ENCODE measurements around the gene MFAP5.

The MFAP5 gene, protein sequence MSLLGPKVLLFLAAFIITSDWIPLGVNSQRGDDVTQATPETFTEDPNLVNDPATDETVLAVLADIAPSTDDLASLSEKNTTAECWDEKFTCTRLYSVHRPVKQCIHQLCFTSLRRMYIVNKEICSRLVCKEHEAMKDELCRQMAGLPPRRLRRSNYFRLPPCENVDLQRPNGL

GRCh38 chr12:8662593-8662992, at the start of gene MFAP5:
MFAP5 (minus strand) TSS chr12:8662826; CDS start chr12:8662104, 722 bp downstream.
- no peak for DNase-seq

DNA sequence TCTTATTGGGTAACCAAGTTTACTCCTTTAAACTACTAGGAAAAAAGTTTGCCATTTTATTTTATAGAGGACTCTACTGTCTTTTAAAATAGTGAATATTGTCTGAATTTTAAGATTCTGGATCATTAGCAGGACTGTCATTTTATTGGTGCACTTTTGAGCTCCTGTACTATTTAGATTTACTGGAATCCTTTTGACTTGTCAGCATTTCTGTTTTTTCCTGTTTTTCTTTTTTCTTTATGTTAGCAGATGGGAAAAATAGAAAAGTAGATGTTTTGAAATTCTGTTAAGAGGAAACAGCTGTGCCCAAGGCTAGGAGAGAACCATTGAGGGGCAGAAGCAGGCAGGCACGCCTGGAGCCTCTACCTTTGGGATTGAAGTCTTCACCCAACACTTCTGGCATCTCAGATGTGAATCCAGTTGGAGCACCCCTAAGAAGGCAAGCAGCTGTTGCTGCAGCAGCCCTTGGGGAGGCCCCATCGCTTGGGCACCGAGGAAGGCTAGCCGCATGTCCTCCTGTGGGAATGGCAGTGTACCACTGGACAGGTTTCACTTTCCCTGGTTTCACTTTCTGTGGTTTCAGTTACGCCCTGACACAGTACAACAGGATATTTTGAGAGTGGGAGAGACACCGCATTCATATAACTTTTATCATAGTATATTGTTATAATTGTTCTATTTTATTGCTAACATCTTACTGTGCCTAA, 46.7 kb upstream of the MFAP5 start:
- no peak for DNase-seq

- no peak for DNase-seq
These were observed 39.5 kb upstream of the MFAP5 start for GRCh38 chr12:8702159-8702558.

DNA sequence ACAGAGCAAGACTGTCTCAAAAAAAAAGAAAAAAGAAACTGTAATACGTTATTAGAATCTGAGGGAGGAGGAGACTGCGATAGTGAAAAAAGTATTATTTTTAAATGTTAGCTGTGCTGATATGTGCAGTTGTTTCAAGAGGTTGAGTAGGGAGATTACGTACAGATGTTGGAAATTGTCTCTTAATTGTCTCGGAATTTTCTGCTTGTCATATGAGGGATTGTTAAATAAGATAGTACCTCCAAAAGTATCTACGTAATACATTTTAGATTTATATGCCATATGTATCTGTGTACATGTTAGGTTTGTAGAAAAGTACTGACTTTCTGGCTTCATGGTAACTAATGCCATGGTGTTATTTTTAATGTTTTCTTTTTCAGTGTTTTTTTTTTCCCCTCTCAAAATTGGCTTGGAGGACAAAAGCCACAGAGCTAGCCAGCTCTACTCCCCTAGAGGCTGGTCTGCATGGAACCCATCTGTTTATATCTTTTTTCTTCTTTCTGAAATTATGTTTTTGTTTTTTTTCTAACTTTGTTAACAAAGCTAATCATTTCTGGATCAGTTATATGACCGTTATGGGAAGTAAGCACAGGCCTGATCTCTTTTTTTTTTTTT, 38.5 kb upstream of the MFAP5 start:
- no peak for DNase-seq

DNA sequence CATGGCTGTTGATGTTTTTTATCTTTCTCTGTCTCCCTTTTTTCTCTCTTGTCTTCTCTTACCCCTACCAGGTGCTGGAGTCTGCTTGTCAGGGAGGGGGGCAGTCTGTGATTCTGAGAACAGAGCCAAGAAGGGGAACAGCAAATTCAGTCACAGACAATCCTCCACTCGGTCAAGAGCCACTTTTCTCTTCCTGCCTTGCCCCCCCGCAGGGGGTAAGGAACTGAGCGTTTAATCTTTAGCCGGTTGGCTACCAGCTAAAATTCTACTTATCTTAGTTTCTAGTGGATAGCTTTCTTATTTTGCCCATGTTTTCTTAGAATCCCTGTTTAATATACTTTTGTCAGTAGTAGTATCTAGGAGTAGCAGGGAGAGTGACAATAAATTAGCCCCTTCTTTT, 37.1 kb upstream of the MFAP5 start:
- DNase-seq = peak; percentile 37

- DNase-seq = no peak
These were observed 36.3 kb upstream of the MFAP5 start for GRCh38 chr12:8698879-8699278.

GRCh38 chr12:8698132-8698851, 35.7 kb upstream of the MFAP5 start:
- DNase-seq = peak; percentile 87

DNA sequence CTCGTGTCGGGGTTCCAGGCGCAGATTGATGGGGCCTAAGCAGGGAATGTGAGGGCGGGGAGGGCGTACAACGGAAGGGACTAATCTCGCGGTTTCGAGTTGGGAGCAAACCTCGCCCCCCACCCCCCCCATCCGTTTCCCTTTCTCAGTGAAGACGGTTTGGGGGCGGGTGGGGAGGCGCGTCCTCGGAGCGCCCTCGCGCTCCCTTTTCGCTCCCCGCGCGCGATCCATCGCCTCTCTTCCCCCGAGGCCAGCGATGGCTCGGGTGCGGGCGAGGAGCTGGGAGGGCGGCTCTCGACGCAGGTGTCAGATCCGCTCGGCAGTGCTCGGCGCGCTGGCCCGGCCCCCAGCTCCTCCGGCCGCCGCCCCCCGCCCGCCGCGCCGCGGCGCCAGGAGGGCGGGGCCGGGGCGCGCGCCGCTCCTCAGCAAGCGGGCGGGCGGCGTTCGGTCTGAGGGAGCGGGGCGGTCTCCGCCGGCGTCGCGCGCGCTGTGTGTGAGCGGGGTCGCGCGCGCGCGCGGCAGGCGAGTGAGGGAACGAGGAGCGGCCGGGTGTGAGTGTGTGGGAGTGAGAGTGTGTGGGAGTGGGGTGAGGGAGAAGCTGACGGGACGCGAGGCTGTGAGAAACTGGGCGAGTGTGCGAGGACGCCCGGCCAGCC, 35.0 kb upstream of the MFAP5 start, which contains the start of gene RIMKLB:
TSS of gene RIMKLB (plus strand) at position 516 of the 656 bp plus-strand sequence. CDS start 15,876 bp downstream, outside the sequence.
- DNase-seq = peak; percentile 89

- DNase-seq = peak; percentile 61
These were observed 34.5 kb upstream of the MFAP5 start for GRCh38 chr12:8697120-8697475.

- no peak for DNase-seq
These were observed 33.9 kb upstream of the MFAP5 start for GRCh38 chr12:8696442-8697090.

GRCh38 chr12:8695116-8695515, 32.5 kb upstream of the MFAP5 start:
- no peak for DNase-seq

GRCh38 chr12:8692573-8692972, 29.9 kb upstream of the MFAP5 start:
- DNase-seq = peak; percentile 38

DNA sequence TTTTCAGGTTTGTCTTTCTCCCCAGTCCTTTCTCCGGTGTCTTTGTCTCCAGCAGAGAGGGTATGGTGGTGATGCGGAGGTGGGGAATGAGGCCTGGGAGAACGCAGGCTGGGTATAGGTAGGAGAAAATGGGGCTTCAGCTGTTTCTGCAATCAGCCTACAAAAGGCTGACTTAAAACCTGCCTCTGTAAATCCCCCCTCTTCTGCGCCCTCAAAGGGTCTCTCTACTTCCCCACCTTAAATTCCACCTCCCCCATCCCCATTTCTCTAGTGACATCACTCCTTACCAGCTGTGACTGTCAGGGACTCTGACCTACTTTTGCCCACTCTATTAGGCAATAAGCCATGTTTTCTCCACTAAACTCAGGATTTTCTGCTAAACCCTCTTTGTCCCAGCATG, 27.1 kb upstream of the MFAP5 start:
- no peak for DNase-seq

GRCh38 chr12:8687846-8688601, 25.4 kb upstream of the MFAP5 start:
- DNase-seq = peak; percentile 75

DNA sequence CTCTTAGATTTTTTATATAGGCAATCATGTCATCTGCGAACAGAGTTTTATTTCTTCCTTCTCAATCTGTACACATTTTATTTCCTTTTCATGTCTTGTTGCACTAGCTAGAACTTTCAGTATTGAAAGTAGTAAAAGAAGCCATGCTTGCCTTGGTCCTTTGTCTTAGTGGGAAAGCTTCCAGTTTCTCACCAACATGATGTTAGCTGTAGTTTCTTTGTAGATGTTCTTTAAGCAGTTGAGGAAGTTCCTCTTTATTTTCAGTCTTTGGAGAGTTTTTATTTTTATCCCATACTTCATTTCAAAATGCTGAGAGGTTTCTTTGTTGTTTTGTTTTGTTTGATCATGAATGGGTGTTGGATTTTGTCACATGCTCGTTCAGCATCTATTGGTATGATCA, 22.4 kb upstream of the MFAP5 start:
- no peak for DNase-seq

DNA sequence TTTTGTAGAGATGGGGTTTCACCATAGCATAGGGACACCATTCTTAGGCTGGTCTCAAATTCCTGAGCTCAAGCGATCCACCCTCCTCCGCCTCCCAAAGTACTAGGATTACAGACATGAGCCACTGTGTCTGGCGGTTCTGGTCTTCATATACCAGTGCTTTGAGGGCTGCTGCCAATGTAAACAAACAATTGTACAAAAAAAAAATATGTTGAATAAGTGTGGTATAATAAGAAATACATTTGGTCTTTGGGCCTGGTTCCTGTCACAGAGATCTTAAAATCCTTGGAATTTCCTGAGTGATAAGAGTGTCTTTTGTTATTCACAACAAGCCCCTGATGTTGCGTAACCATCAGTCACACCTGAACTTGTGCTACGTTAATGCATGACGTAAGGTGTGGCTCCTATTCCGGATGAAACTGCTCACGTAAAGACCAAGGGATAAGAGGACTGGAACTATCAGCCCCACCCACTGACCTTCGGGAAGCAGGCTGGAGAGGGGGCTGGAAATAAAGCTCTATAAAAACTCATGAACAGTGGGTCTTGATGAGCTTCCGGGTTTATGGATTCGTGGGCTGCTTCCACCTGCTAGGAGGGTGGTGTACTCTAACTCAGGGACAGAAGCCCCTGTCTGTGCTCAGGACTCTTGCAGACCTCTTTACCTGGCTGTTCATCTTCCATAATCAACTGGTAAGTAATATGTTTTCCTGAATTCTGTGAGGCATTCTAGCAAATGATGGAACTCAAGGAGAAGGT, 18.7 kb upstream of the MFAP5 start:
- no peak for DNase-seq

- peak; percentile 13 for DNase-seq
These were observed 17.9 kb upstream of the MFAP5 start for GRCh38 chr12:8680533-8680932.

GRCh38 chr12:8678661-8679111, 16.1 kb upstream of the MFAP5 start:
- DNase-seq = no peak

DNA sequence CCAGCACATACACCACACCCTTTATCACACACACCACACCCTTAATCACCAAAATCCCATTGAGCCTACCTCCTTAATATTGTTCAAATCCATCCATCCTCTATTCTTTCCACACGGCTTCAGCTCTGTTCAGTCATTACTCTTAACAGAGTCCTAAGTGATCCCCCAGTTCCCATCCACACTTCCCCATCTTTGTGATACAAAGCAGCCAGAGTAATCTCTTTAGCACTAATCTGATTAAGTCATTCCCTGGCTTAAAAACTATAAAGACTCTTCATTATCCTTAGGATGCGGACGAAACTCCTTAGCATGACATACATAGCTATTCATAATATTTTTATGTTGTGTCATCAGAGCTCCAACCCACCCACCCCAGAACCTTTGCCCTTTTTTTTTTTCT, 14.7 kb upstream of the MFAP5 start:
- peak; percentile 98 for DNase-seq

DNA sequence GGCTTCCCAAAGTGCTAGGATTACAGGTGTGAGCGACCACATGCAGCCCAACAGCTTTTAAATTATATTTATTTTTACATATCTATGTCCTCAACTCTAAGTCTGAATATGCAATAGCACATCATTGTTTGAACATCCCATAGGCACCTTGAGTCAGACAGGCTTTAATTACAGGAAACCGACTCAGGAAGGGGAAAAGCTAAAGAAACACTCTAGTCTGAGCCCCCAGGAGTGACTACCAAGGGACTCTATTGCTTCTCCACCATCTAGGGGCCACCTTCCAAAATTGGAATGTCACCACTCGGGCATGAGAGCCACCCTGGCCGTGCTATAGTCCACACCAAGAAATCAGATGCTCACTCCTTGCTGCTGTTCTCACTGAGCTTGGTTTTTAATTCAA, 14.0 kb upstream of the MFAP5 start:
- no peak for DNase-seq

GRCh38 chr12:8675591-8676036, 13.0 kb upstream of the MFAP5 start:
- no peak for DNase-seq

Measured in NCI-H82 (cell line).